HEK293 (cell line): ENCODE data around the gene ANO9.

ENCODE experiments used
- CTCF ChIP-seq: fragments of 450-650 bp; formaldehyde crosslinking; IDR thresholded peaks from 2 replicates; pipeline ENCODE4 v1.5.1; 2016; ENCODE audit warnings: missing biosample characterization, missing genetic modification characterization
- GLI4 ChIP-seq: fragments of 450-650 bp; formaldehyde crosslinking; IDR thresholded peaks from 2 replicates; pipeline ENCODE4 v1.5.1; 2016; ENCODE audit warnings: missing biosample characterization, missing genetic modification characterization
- REST ChIP-seq: fragments of 450-650 bp; formaldehyde crosslinking; IDR thresholded peaks from 2 replicates; pipeline ENCODE4 v1.5.1; 2016; ENCODE audit warnings: missing biosample characterization, missing genetic modification characterization
- YY1 ChIP-seq: fragments of 450-650 bp; formaldehyde crosslinking; IDR thresholded peaks from 2 replicates; pipeline ENCODE4 v1.5.1; 2018; ENCODE audit warnings: missing biosample characterization, missing genetic modification characterization
- ZBTB17 ChIP-seq: fragments of 450-650 bp; formaldehyde crosslinking; IDR thresholded peaks from 2 replicates; pipeline ENCODE4 v1.5.1; 2016; ENCODE audit warnings: missing biosample characterization, missing genetic modification characterization
- ZBTB49 ChIP-seq: fragments of 450-650 bp; formaldehyde crosslinking; IDR thresholded peaks from 2 replicates; pipeline ENCODE4 v1.5.1; 2016; ENCODE audit warnings: missing biosample characterization, missing genetic modification characterization, low read depth
- ZFHX2 ChIP-seq: fragments of 450-650 bp; formaldehyde crosslinking; conservative IDR thresholded peaks from 2 replicates; pipeline ENCODE4 v1.5.1; 2016; ENCODE audit warnings: missing biosample characterization, missing genetic modification characterization
- ZNF2 ChIP-seq: fragments of 450-650 bp; formaldehyde crosslinking; IDR thresholded peaks from 2 replicates; pipeline ENCODE4 v1.5.1; 2016; ENCODE audit warnings: missing biosample characterization, missing genetic modification characterization
- ZNF521 ChIP-seq: fragments of 450-650 bp; formaldehyde crosslinking; IDR thresholded peaks from 2 replicates; pipeline ENCODE4 v1.5.1; 2017; ENCODE audit warnings: missing biosample characterization, mild to moderate bottlenecking, missing genetic modification characterization
- ZNF555 ChIP-seq: fragments of 450-650 bp; formaldehyde crosslinking; conservative IDR thresholded peaks from 2 replicates; pipeline ENCODE4 v1.5.1; 2017; ENCODE audit warnings: missing biosample characterization, mild to moderate bottlenecking, missing genetic modification characterization, inconsistent platforms
- ZNF747 ChIP-seq: fragments of 450-650 bp; formaldehyde crosslinking; IDR thresholded peaks from 2 replicates; pipeline ENCODE4 v1.5.1; 2016; ENCODE audit warnings: missing biosample characterization, missing genetic modification characterization

GRCh38 chr11:414318-414857 lies 27.4 kb downstream of the ANO9 start:
- TF ChIP-seq YY1 (no peak), CTCF (tag by site-specific recombination) (no peak), ZFHX2 (no peak), REST (tag by site-specific recombination) (no peak), ZNF555 (no peak), ZNF521 (tag by site-specific recombination) (no peak), ZBTB49 (tag by site-specific recombination) (no peak), ZNF747 (tag by site-specific recombination) (no peak), GLI4 (tag by site-specific recombination) (no peak), ZBTB17 (tag by site-specific recombination) (no peak), ZNF2 (no peak)
